ENCODE measurements around the gene SPSB3. TPM values are rescaled to one million over a fixed set of nuclear protein-coding genes. Genes with fewer than 3 reads are reported as not detected.
A peak's percentile ranks its signal among the peaks of the same experiment; 100 is the strongest.

The SPSB3 gene
- total RNA-seq, 2 experiments from 2014 or later: 12.5 to 13.6 TPM

DNA sequence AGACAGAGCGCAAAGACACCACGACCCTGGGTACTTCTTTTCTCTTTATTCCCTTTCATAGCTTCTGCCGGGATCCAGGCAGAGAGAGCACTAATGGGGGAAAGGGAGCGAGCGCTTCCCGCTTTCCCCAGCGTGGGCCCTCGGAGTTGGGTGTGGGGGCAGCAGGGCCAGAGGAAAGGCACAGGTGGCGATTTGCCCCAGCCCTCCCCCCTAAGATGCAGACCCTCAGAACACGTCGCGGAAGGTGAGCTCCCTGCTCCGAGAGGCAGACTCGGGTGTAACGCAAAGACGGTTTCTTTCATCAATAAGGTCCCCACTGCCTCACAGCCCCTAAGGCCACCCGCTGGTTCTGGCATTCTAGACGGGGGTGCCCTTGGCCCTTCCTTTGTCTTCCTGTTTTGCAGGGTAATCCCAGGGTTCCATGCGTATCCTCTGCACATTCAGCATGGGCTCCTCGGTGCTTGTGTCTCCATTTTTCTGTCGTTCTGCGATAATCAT, 10.5 kb downstream of the SPSB3 start:
- intact Hi-C loops (cut with DNase I, micrococcal nuclease): loop anchor here (1.0 to 5.0 kb wide), 11 partner anchors 65 to 1090 kb away; partner anchors contain the start of genes GNPTG (in 1 of the 2), JMJD8 (in 1 of the 2), MAPK8IP3 (in 1 of the 2) and MLST8 (in 1 of the 2)
- ATAC-seq: no peak
- peaks cover 22% of the 10 kb centered on the region for H3K36me3 Mint-ChIP-seq (ENCODE audit: low read depth)
- POLR2A ChIA-PET: interaction anchor here (1.4 to 5.2 kb wide), 2 partner anchors 11 to 193 kb away, joined by 3 to 39 read pairs; partner anchors contain the start of genes NUBP2, RPS2 and SPSB3
- H3K9me3 Mint-ChIP-seq (ENCODE audit: low read depth): no peaks in the 10 kb centered on the region
- DNase-seq: no peak
- CTCF ChIA-PET: interaction anchor here (1.3 to 2.0 kb wide), 2 partner anchors 11 to 64 kb away, joined by 4 to 16 read pairs; partner anchors contain the start of genes NUBP2 and SPSB3
- H3K4me1 Mint-ChIP-seq: peaks cover 9% of the 10 kb centered on the region
- H3K4me3 Mint-ChIP-seq: peak overlapping the region; percentile 94
- peak overlapping the region; percentile 99 for H3K27ac Mint-ChIP-seq
- H3K27me3 Mint-ChIP-seq: no peaks in the 10 kb centered on the region

DNA sequence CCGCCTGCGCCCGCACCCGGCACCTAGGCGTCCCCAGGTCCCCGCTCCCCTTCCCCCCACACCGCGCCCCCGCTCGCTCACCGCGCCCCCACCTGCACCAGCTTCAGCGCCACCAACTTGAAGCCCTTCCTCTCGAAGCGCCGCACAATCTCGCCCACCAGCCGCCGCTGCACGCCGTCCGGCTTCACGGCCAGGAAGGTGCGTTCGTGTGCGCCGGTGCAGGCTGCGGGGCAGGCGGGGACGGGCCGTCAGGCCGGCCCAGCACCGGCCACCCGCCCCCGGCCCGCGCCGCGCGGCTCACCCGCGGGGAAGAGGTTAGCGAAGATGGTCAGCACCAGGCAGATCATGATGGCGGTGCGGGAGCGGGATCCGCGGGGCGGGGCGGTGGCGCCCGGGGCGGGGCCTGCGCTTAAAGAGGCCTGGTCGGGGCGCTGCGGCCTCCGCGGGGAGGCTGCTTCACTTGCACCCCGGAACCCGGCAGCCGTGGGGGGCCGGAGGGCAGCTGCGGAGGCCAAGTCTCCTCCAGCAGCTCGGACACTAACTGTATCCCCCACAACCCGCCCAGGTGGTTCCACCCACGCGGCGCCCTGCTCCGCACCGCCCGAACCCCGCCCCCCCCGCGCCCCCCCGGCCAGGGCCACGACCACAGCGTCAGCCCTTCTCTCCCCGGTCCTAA, 11.0 kb downstream of the SPSB3 start, which contains the start of gene NME3:
Gene NME3, minus strand, starts transcription at position 356 of the 676 bp plus-strand sequence. Its CDS starts 9 bp downstream, at position 347.
- ATAC-seq (peak; percentile 53), DNase-seq (peak; percentile 88)
- ChIA-PET CTCF (interaction anchor here (0.5 to 2.0 kb wide), 3 partner anchors 11 to 384 kb away, joined by 3 to 16 read pairs (median 4); partner anchors contain the start of genes NUBP2, SPSB3 and TRAF7), POLR2A (interaction anchor here (5.2 kb wide), 1 partner anchor 11 kb away, joined by 39 read pairs; the partner anchor contains the start of genes NUBP2 and SPSB3)
- Mint-ChIP-seq H3K27me3 (no peaks in the 10 kb centered on the region), H3K9me3 (ENCODE audit: low read depth) (no peaks in the 10 kb centered on the region), H3K4me3 (peak within 1 kb of the TSS; percentile 94), H3K36me3 (ENCODE audit: low read depth) (peaks cover 18% of the 10 kb centered on the region), H3K4me1 (peaks cover 9% of the 10 kb centered on the region), H3K27ac (peak within 1 kb of the TSS; percentile 99)
- intact Hi-C loops (cut with DNase I, micrococcal nuclease): loop anchor here (1.0 to 5.0 kb wide), 6 partner anchors 64 to 1089 kb away; partner anchors contain the start of genes GNPTG (in 1 of the 2), JMJD8 (in 1 of the 2), MAPK8IP3 (in 1 of the 2) and STUB1 (in 1 of the 2)

- Mint-ChIP-seq H3K27me3 (no peaks in the 10 kb centered on the region), H3K9me3 (ENCODE audit: low read depth) (no peaks in the 10 kb centered on the region), H3K27ac (peak overlapping the region; percentile 84), H3K4me3 (peak overlapping the region; percentile 94), H3K36me3 (ENCODE audit: low read depth) (peaks cover 18% of the 10 kb centered on the region), H3K4me1 (peaks cover 9% of the 10 kb centered on the region)
- CTCF ChIA-PET: interaction anchor here (0.5 to 1.0 kb wide), 2 partner anchors 12 to 385 kb away, joined by 3 to 4 read pairs; partner anchors contain the start of genes NUBP2, SPSB3 and TRAF7
- ATAC-seq (peak; percentile 27), DNase-seq (peak; percentile 76)
- intact Hi-C loops (cut with DNase I, micrococcal nuclease): loop anchor here (1.0 to 5.0 kb wide), 6 partner anchors 63 to 1088 kb away; partner anchors contain the start of genes GNPTG (in 1 of the 2), JMJD8 (in 1 of the 2), MAPK8IP3 (in 1 of the 2) and STUB1 (in 1 of the 2)
- POLR2A ChIA-PET: interaction anchor here (0.8 to 5.2 kb wide), 3 partner anchors 12 to 195 kb away, joined by 3 to 39 read pairs (median 4); partner anchors contain the start of genes NUBP2, RPS2 and SPSB3
Observed at GRCh38 chr16:1770328-1771187, 11.8 kb downstream of the SPSB3 start.

DNA sequence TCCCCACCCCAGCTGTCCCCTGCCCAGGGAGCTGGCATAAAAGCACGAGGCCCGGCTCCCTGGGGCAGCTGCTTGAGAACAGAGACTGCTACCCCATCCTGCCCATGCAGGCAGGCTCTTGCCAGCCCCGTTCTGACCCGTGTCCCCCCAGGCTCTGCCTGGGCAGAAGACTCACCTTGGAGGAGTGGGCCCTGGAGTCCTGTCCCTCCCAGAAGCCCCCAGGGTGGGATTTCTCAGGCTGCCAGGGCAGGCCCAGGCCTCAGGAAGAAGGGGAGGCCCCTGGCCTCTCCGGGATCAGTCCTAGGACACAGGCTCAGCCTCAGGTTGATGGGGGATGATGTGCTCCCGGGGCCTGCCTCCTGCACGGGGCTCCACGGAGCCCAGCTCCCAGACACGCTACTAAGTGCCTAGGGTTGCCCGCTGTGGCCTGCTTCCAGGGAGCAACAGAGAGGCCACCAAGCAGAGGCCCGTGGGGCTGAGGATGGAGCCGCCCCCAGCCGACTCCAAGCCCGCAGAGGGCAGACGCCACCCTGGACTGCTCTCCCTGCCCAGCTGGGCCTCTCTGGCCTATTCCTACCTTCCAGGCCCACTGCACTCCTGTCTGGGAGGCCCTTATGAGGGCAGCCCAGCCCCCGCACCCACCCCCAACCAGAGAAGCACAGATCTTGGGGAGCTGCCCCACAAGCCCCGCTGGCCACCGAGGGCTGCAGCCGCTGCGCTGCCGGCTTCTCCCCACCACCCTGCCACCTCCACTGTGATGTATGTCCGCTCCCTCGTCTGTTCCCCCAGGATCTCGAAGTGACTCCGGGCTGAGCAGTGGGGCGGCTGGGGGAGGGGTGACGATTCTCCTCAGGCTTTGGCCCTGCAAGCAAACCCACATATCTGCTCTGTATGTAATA, 12.7 kb downstream of the SPSB3 start:
- H3K4me1 Mint-ChIP-seq: peaks cover 7% of the 10 kb centered on the region
- POLR2A ChIA-PET: interaction anchor here (0.8 to 5.2 kb wide), 4 partner anchors 13 to 196 kb away, joined by 3 to 39 read pairs (median 4); partner anchors contain the start of genes NUBP2, RPS2 and SPSB3
- CTCF ChIA-PET: interaction anchor here (1.0 kb wide), 1 partner anchor 13 kb away, joined by 4 read pairs; the partner anchor contains the start of genes NUBP2 and SPSB3
- H3K27me3 Mint-ChIP-seq: no peaks in the 10 kb centered on the region
- DNase-seq (no peak), ATAC-seq (no peak)
- peaks cover 20% of the 10 kb centered on the region for H3K36me3 Mint-ChIP-seq (ENCODE audit: low read depth)
- H3K4me3 Mint-ChIP-seq: peak overlapping the region; percentile 94
- H3K9me3 Mint-ChIP-seq (ENCODE audit: low read depth): no peaks in the 10 kb centered on the region
- intact Hi-C loops (cut with DNase I, micrococcal nuclease): loop anchor here (5.0 kb wide), 4 partner anchors 62 to 1087 kb away; partner anchors contain the start of genes GNPTG (in 1 of the 2), JMJD8 (in 1 of the 2), MAPK8IP3 (in 1 of the 2) and STUB1 (in 1 of the 2)
- peak overlapping the region; percentile 33 for H3K27ac Mint-ChIP-seq

DNA sequence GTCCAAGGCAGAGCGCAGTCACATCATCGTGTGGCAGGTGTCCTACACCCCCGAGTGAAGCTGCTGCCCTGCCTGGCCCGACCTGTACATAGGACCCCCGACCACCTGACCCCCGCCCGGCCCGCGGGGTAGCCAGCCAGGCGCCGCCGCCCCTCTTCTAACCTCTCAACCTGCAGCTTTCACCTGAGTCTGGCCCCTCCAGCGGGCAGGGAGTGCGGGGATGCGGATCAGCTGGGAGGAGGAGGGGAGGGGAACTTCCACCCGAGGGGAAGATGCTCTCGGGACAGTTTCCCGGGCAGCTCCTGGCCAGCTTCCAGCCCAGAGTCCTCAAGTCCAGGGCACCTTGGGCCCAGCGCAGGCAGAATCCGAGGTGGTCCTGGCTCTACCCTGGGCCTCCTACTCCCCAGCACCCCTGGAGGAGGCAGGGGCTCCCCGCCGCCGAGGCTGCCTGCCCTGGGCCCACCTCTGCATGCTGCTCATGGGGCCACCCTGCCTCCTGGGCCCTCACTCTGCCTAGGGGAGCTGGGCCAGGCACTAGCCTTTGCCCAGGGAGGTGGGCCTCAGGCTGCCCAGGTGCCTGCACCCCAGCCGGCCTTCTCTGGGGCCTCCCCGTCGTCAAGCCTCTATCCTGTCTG, 13.5 kb downstream of the SPSB3 start:
- ChIA-PET POLR2A (interaction anchor here (1.2 kb wide), 1 partner anchor 14 kb away, joined by 4 read pairs; the partner anchor contains the start of genes NUBP2 and SPSB3), CTCF (no interaction called here)
- no peaks in the 10 kb centered on the region for H3K27me3 Mint-ChIP-seq
- H3K4me1 Mint-ChIP-seq: peaks cover 7% of the 10 kb centered on the region
- no peak overlapping the region for H3K4me3 Mint-ChIP-seq
- intact Hi-C loops (cut with DNase I, micrococcal nuclease): no loop called here
- peaks cover 20% of the 10 kb centered on the region for H3K36me3 Mint-ChIP-seq (ENCODE audit: low read depth)
- no peak overlapping the region for H3K27ac Mint-ChIP-seq
- DNase-seq (no peak), ATAC-seq (no peak)
- H3K9me3 Mint-ChIP-seq (ENCODE audit: low read depth): no peaks in the 10 kb centered on the region

- intact Hi-C loops (cut with DNase I, micrococcal nuclease): no loop called here
- no peak for DNase-seq
- ATAC-seq: no peak
- CTCF ChIA-PET: no interaction called here
- Mint-ChIP-seq H3K36me3 (ENCODE audit: low read depth) (peaks cover 20% of the 10 kb centered on the region), H3K4me1 (peaks cover 7% of the 10 kb centered on the region), H3K4me3 (no peak overlapping the region), H3K9me3 (ENCODE audit: low read depth) (no peaks in the 10 kb centered on the region), H3K27me3 (no peaks in the 10 kb centered on the region), H3K27ac (no peak overlapping the region)
- POLR2A ChIA-PET: interaction anchor here (1.2 kb wide), 1 partner anchor 14 kb away, joined by 4 read pairs; the partner anchor contains the start of genes NUBP2 and SPSB3
Observed at GRCh38 chr16:1768061-1768766, 14.2 kb downstream of the SPSB3 start.

DNA sequence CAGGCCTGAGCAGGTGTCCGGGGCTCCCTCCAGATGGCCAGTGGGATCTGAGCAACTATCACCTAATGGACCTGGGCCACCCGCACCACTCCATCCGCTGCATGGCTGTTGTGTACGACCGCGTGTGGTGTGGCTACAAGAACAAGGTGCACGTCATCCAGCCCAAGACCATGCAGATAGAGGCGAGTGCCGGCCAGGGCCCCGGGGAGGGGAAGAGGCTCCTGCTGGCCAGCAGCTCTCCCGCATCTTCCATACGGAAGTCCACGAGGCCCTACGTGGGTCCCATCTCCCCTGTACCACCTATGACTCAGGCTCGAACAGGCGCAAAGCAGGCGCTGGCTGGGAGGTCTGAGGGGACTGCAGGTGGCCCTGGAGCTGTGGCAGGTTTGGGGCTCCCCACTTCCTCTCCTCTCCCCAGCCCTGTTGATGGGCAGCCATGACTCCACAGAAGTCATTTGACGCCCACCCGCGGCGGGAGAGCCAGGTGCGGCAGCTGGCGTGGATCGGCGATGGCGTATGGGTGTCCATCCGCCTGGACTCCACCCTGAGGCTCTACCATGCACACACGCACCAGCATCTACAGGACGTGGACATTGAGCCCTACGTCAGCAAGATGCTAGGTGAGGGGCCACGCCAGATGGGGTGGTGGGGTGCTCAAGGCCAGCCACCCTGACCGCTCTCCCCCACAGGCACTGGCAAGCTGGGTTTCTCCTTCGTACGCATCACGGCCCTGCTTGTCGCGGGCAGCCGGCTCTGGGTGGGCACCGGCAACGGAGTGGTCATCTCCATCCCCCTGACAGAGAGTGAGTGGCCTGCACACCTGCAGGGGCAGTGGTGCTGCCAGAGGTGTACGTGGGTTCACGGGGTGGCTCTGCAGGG, 15.0 kb downstream of the SPSB3 start:
- DNase-seq (no peak), ATAC-seq (no peak)
- Mint-ChIP-seq H3K9me3 (ENCODE audit: low read depth) (no peaks in the 10 kb centered on the region), H3K27me3 (no peaks in the 10 kb centered on the region), H3K36me3 (ENCODE audit: low read depth) (peaks cover 18% of the 10 kb centered on the region), H3K27ac (no peak overlapping the region), H3K4me1 (peaks cover 7% of the 10 kb centered on the region), H3K4me3 (no peak overlapping the region)
- ChIA-PET CTCF (no interaction called here), POLR2A (interaction anchor here (0.6 kb wide), 1 partner anchor 109 kb away, joined by 3 read pairs; no protein-coding TSS in a partner anchor)
- intact Hi-C loops (cut with DNase I, micrococcal nuclease): no loop called here

GRCh38 chr16:1766701-1767100, 15.7 kb downstream of the SPSB3 start:
- ChIA-PET POLR2A (no interaction called here), CTCF (no interaction called here)
- ATAC-seq (no peak), DNase-seq (no peak)
- Mint-ChIP-seq H3K4me1 (peaks cover 7% of the 10 kb centered on the region), H3K27ac (no peak overlapping the region), H3K4me3 (no peak overlapping the region), H3K36me3 (ENCODE audit: low read depth) (peaks cover 11% of the 10 kb centered on the region), H3K27me3 (no peaks in the 10 kb centered on the region), H3K9me3 (ENCODE audit: low read depth) (no peaks in the 10 kb centered on the region)
- intact Hi-C loops (cut with DNase I, micrococcal nuclease): no loop called here

All from activated CD4-positive, alpha-beta T cell treated with anti-CD3 and anti-CD28 coated beads for 36 hours (primary cell).